ENCODE results near the gene SLC45A2.

The SLC45A2 gene

GRCh38 chr5:34002629-34003328 lies 18.3 kb upstream of the SLC45A2 start:
- TF ChIP-seq CTCF (IDR thresholded peaks at IDR 0.05; ENCODE audit: low read depth, low read length, missing control alignments) = no peak
- no peak overlapping the region for H3K4me3 ChIP-seq (replicated peaks; ENCODE audit: low read depth, low read length)
- no peak for DNase-seq (ENCODE audit: extremely low read depth, low read depth)

- TF ChIP-seq CTCF (IDR thresholded peaks at IDR 0.05; ENCODE audit: low read depth, low read length, missing control alignments) = no peak
- DNase-seq (ENCODE audit: extremely low read depth, low read depth) = no peak
These were observed 16.8 kb upstream of the SLC45A2 start for GRCh38 chr5:34001241-34001841.

GRCh38 chr5:33999978-34000377 lies 15.5 kb upstream of the SLC45A2 start:
- no peak for DNase-seq (ENCODE audit: extremely low read depth, low read depth)
- no peak for TF ChIP-seq CTCF (IDR thresholded peaks at IDR 0.05; ENCODE audit: low read depth, low read length, missing control alignments)
- H3K4me3 ChIP-seq (replicated peaks; ENCODE audit: low read depth, low read length) = no peak overlapping the region

More at GRCh38 chr5:34001241-34001841, 16.8 kb upstream of the SLC45A2 start:
- no peak overlapping the region for H3K4me3 ChIP-seq (replicated peaks; ENCODE audit: low read depth, low read length)

- TF ChIP-seq CTCF (IDR thresholded peaks at IDR 0.05; ENCODE audit: low read depth, low read length, missing control alignments) = peak; percentile 69
- no peak overlapping the region for H3K4me3 ChIP-seq (replicated peaks; ENCODE audit: low read depth, low read length)
- peak; percentile 72 for DNase-seq (ENCODE audit: extremely low read depth, low read depth)
These were observed 13.0 kb upstream of the SLC45A2 start for GRCh38 chr5:33997331-33997983.

GRCh38 chr5:33995865-33996264 lies 11.4 kb upstream of the SLC45A2 start:
- no peak for TF ChIP-seq CTCF (IDR thresholded peaks at IDR 0.05; ENCODE audit: low read depth, low read length, missing control alignments)
- DNase-seq (ENCODE audit: extremely low read depth, low read depth) = no peak

GRCh38 chr5:33994845-33995244 lies 10.4 kb upstream of the SLC45A2 start:
- H3K4me3 ChIP-seq (replicated peaks; ENCODE audit: low read depth, low read length) = no peak overlapping the region
- TF ChIP-seq CTCF (IDR thresholded peaks at IDR 0.05; ENCODE audit: low read depth, low read length, missing control alignments) = no peak
- no peak for DNase-seq (ENCODE audit: extremely low read depth, low read depth)

More at GRCh38 chr5:33995865-33996264, 11.4 kb upstream of the SLC45A2 start:
- H3K4me3 ChIP-seq (replicated peaks; ENCODE audit: low read depth, low read length) = no peak overlapping the region
